ENCODE data around the gene ACSF2.
A peak's percentile ranks its signal among the peaks of the same experiment; 100 is the strongest.

The ACSF2 gene

GRCh38 chr17:50479522-50480141 is 53.6 kb downstream of the ACSF2 start:
- peak; percentile 60 for DNase-seq

GRCh38 chr17:50480142-50480764 is 54.2 kb downstream of the ACSF2 start:
- no peak for DNase-seq

- DNase-seq, result no peak
These were observed 55.0 kb downstream of the ACSF2 start for GRCh38 chr17:50480854-50481490.

DNA sequence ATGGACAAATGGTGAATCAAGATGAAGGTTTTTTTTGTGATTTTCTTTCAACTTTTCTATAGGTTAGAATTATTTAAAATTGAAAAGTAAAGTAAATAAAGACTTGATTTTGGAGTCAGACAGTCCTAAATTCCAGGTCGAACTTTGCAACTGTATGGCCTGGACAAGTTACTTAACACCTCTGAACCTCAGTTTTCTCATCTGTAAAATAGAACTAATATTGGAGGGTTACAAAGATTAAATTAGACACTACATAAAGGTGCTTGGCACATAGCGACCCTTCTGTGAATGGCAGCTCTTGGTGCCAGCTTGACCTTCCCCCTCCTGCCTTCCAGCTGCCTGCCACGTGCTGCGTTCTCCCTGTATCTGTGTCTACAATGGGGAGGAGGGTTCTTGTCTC is 55.6 kb downstream of the ACSF2 start:
- DNase-seq, result no peak

GRCh38 chr17:50482110-50482509 is 56.1 kb downstream of the ACSF2 start:
- no peak for DNase-seq

- DNase-seq, result peak; percentile 67
These were observed 56.5 kb downstream of the ACSF2 start for GRCh38 chr17:50482516-50482915.

- DNase-seq, result no peak
These were observed 57.2 kb downstream of the ACSF2 start for GRCh38 chr17:50483266-50483665.

DNA sequence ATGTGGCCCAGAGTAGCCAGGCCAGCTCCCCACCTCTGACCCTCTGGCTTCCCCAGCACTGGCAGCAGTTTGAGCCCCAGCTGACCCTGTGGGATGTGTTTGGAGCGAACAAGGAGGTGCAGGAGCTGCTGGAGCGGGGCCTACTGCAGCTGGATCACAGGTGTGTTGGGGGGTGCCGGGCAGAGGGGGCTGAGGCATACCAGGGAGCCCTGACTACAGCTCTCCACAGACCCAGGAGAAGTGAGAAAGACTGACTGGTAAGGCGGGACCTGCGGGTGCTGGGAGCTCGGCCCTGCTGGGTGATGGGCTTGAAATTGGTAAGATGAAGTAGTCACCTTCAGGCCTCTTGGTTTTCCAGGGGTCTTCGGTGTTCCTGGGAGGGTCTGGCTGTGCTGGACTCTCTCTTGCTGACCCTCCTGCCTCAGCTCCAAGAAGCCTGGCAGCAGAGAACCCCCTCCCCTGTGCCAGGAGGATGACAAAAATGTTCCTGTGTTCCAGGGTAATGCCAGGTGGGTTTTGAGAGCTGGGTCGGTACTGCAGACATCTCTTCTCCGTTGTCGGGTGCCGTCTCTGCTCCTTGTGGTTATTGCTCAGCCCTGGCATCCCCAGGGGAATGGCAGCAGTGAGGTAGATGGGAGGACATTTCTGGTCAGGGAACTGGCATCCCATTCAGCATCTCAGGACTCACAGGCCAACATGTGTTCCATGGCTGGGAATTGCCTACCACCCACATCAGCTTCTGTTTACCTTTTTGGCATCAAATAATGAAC is 58.6 kb downstream of the ACSF2 start:
- DNase-seq, result no peak

DNA sequence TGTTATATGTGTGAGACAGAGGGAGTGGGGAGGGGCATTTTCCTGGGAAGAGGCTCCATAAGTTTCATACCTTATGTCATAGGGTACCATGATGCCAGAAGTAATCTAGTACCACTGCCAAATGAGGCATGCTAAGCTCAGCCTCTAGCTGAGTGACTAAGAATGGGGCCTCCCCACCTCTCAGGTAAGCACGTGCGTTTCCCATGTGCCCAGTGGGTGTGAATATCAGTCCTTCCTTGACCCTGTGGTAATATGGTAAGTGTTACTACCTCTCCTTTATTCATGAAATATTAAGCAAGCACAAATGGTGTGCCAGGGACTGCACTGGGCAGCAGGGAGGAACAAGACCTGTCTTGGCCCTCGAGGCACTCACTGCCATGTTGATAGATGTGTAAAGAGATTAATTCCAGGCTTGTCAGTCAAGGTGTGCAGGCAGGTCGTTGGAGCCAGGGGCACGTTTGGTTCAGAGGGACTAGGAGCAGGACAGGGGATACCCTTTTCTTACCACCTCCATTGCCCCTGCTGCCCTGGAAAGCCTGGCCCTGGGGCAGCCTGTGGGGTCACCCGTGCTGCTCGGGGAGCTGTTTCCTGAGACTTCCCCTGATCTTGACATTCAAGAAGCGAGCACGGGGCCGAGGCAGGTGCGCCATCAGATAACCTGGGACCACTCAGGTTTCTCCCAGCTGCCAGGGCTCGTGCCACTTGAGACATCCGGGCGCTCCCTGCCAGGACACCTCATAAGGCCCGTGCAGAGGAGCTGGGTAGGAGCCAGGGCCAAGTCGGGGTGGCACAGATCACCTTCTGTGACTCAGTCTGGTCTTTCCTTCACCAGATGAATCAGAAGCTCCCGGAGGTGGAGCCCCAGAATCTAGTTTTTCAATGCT is 61.4 kb downstream of the ACSF2 start:
- DNase-seq, result no peak

DNA sequence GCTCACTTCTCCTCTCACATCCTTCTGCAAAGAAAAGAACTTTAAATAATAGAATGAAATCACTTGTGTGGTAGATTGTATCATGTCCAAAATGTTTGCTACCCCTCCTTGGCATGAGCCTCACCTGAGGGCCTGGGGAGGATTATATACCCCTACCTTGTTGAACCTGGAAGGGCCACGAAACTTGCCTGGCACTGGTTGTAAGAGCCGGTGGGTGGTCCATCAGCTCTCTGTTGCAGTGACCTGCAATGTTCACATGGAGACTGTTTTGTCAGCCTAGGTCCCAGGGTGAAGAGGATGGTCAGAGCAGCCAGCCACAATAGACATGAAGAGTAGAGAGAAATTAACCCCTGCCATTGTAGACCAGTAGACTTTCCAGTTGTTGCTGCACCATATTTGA is 62.9 kb downstream of the ACSF2 start:
- DNase-seq, result no peak

GRCh38 chr17:50491505-50491904 is 65.5 kb downstream of the ACSF2 start:
- DNase-seq, result no peak

DNA sequence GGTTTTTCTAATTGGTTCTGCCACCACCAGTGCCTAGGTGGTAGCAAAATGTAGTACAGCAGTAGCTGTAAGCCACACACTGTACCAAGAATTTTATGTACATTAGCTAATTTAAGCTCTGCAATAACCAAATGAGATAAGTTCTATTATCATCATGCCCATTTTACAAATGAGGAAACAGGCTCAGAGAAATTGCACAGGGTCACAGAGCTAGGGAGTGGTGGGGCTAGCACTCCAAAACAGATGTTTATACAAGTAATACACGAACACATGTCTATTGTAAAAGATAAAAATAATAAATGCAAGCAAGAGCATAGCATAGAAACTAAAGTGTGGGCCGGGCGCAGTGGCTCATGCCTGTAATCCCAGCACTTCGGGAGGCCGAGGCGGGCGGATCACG is 66.2 kb downstream of the ACSF2 start:
- no peak for DNase-seq

DNA sequence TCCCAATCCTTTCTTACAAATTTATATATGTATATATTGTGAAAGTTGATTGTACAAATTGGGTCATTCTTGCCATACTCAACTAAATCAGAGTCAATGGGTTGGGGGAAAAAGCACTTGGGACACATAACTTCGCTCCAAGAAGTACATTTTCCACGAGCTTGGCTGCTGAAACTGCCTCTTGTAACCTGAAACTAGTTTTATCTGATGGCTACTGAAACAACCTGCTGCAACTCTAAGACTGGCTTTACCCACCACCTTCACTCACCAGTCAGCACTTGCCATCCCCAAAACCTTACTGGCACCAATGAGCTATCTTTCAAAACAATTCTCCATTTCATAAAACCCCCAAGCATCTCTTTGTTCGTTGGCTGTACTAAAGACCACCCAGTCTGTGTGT is 67.7 kb downstream of the ACSF2 start:
- no peak for DNase-seq

- no peak for DNase-seq
These were observed 69.3 kb downstream of the ACSF2 start for GRCh38 chr17:50495217-50495823.

GRCh38 chr17:50495918-50496317 is 69.9 kb downstream of the ACSF2 start:
- DNase-seq, result no peak

- no peak for DNase-seq
These were observed 72.2 kb downstream of the ACSF2 start for GRCh38 chr17:50498021-50498874.

- no peak for DNase-seq
These were observed 73.3 kb downstream of the ACSF2 start for GRCh38 chr17:50499270-50499669.

- no peak for DNase-seq
These were observed 73.7 kb downstream of the ACSF2 start for GRCh38 chr17:50499721-50500120.

DNA sequence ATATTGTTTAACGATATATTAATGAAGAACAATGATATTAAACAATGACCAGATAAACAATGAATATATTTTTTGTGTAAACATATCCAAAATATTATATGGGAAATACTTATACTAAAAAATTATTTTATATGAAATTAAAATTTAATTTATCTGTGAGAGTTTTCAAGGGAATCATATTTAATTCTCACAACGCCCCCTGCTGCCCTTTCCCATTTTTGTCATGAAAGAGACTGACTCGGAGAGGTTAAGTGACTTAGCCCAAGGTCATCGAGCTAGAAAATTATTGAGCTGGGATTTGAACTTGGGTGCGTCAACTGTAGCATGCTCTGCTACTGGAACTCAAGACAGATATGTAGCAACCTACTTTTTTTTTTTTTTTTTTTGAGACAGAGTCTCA is 75.0 kb downstream of the ACSF2 start:
- DNase-seq, result no peak

GRCh38 chr17:50502301-50502990 is 76.4 kb downstream of the ACSF2 start:
- DNase-seq, result no peak

Measured in stimulated activated CD4-positive, alpha-beta T cell treated with anti-CD3 and anti-CD28 coated beads, Interleukin-12 subunit alpha, Interleukin-12 subunit beta, amount 100 ng/mL, for 4 hours (primary cell).